Right lobe of liver (tissue), 6 donors: ENCODE measurements around the gene ECM2. TPM values are rescaled to one million over a fixed set of nuclear protein-coding genes. Genes with fewer than 3 reads are reported as not detected.

Experiments used
- ATAC-seq, 4 donors: fragments of 200-7000 bp; cut with Tn5 transposase; one replicate each; pipeline ENCODE4 v1.9.1; 2020; ENCODE audit warnings: mild to moderate bottlenecking in 4 of 4, moderate library complexity in 4 of 4
- DNase-seq, 3 donors: peaks; one replicate each; pipeline ENCODE4 v3.0.0-alpha.2; 2020
- H3K27ac ChIP-seq, 3 donors: fragments of 200-600 bp; one replicate each; pipeline ENCODE4 v1.8.0; 2022
- H3K27me3 ChIP-seq, 2 donors: fragments of 200-600 bp; one replicate each; pipeline ENCODE4 v1.8.0; 2022
- H3K36me3 ChIP-seq, 4 donors: fragments of 200-600 bp; sonication (generic) in 1 of 4; one replicate each; pipeline versions ENCODE4 v1.5.1 to v1.8.0; 2017 to 2022; ENCODE audit warnings: control low read depth in 1 of 4
- H3K4me1 ChIP-seq, 4 donors: fragments of 200-600 bp; sonication (generic) in 1 of 4; one replicate each; pipeline versions ENCODE4 v1.5.1 to v1.8.0; 2017 to 2022; ENCODE audit warnings: control low read depth in 1 of 4
- H3K4me3 ChIP-seq, 3 donors: fragments of 200-600 bp; one replicate each; pipeline ENCODE4 v1.8.0; 2022
- H3K9me3 ChIP-seq, 4 donors: fragments of 200-600 bp; sonication (generic) in 1 of 4; one replicate each; pipeline versions ENCODE4 v1.5.1 to v1.8.0; 2017 to 2022; ENCODE audit warnings: control low read depth in 1 of 4
- CTCF ChIP-seq, 4 donors: fragments of 200-600 bp in 3 of 4; fragments of 450-650 bp in 1 of 4; IDR thresholded peaks; one replicate each; pipeline versions ENCODE4 v1.5.1 to v1.8.0; 2016 to 2022; ENCODE audit warnings: antibody characterized with exemption in 4 of 4, mild to moderate bottlenecking in 2 of 4
- POLR2A ChIP-seq: fragments of 450-650 bp; IDR thresholded peaks from one replicate; pipeline ENCODE4 v1.6.1; 2017; ENCODE audit warnings: antibody characterized with exemption, mild to moderate bottlenecking
- WGBS: methylation state at CpG from one replicate; pipeline ENCODE4 v1.1.6; 2018; ENCODE audit warnings: low coverage, low lambda C conversion rate; ENCODE audit not compliant: insufficient coverage; ENCODE audit errors: missing lambda C conversion rate; 5-methylcytosine and 5-hydroxymethylcytosine counted together
- intact Hi-C, 2 donors: fragments of 100-400 bp; cut with DNase I; formaldehyde crosslinking; loops; one replicate each; pipeline versions ENCODE4 v1.11.2 to v1.14.1; 2022
- microRNA-seq, 2 donors: library from miRNA; unstranded; fragments of <30 nt; microRNA quantifications; one replicate each; pipeline ENCODE4, GENCODE V29; 2019 to 2020
- small RNA-seq, 2 experiments: library from RNA; depleted of rRNA; stranded (forward); fragments of <200 nt; gene quantifications; one replicate each; pipeline ENCODE3, GENCODE V24; 2016
- total RNA-seq, 6 experiments: library from RNA; depleted of rRNA in 2 of 6; stranded (reverse); fragments of >200 nt in 2 of 6; fragmentation: NEBNext Ultra II Directional in 3 of 6; extraction: Animal tissue kit (Norgen Biotek cat#: 25700) in 3 of 6; gene quantifications; one replicate each; pipeline versions ENCODE4 v1.1.0 to v1.2.4, GENCODE V29; 2016 to 2023
- donor health status: DM: no; HTN: yes; CAD: no.
- donor health status: DM: no; HTN: no; CAD: no.
- donor health status: DM: no; HTN: no; CAD: no.
- donor health status: DM: no; HTN: yes; CAD: no.
- donor health status: DM: no; HTN: yes; CAD: no.

ECM2 gene
- total RNA-seq, 6 experiments from 2014 or later = 19.0 to 27.1 (median 22.4) TPM

- no peaks in the 10 kb centered on the region for H3K27me3 ChIP-seq
- DNase-seq = no peak
- H3K4me3 ChIP-seq = no peak overlapping the region
- ATAC-seq = peak in 3 of 4 donors; percentile 16 to 43 (median 35)
- H3K36me3 ChIP-seq = no peaks in the 10 kb centered on the region
- WGBS = 83% methylated on average over 3 of the region's 3 CpGs
- no peak overlapping the region for H3K27ac ChIP-seq
- intact Hi-C loops = no loop called here
- peak in 2 of 4 donors; percentile 28 to 30 for TF ChIP-seq CTCF (IDR thresholded peaks at IDR 0.05)
- no peak for TF ChIP-seq POLR2A
- H3K4me1 ChIP-seq = no peaks in the 10 kb centered on the region
- no peaks in the 10 kb centered on the region for H3K9me3 ChIP-seq
These were observed 80.6 kb downstream of the ECM2 start for GRCh38 chr9:92455217-92455616.

GRCh38 chr9:92446536-92446935, 89.3 kb downstream of the ECM2 start:
- DNase-seq (no peak), ATAC-seq (no peak)
- Histone ChIP-seq H3K4me1 (no peaks in the 10 kb centered on the region), H3K27ac (no peak overlapping the region), H3K27me3 (no peaks in the 10 kb centered on the region), H3K4me3 (no peak overlapping the region), H3K9me3 (no peaks in the 10 kb centered on the region), H3K36me3 (no peaks in the 10 kb centered on the region)
- TF ChIP-seq POLR2A (no peak), CTCF (IDR thresholded peaks at IDR 0.05) (no peak)
- intact Hi-C loops = loop anchor here in 1 of 2 donors (10.0 kb wide), 1 partner anchor 302 kb away; no protein-coding TSS in a partner anchor

Small RNA genes lying within 50 kb of the gene (microRNA-seq; reads per million reads assigned to microRNA genes)
- 0 to 0.58 reads per million in 2 donors for gene MIR4670

Small RNA genes lying within 50 kb of the gene (small RNA-seq; reads per million reads assigned to genes)
- gene AL157827.1 = 0 reads per million in 2 experiments
- gene MIR4670 = 0 reads per million in 2 experiments

Other genes with a start within 250 kb of the ECM2 start
- 10 to 100 TPM; 31.8 to 64.9 (median 40.6) TPM for gene IARS1, start 242.3 kb downstream of the ECM2 start, total RNA-seq
- 10 to 100 TPM in 5 of 6 experiments, 1 to 10 TPM in 1; 8.9 to 25.9 (median 15.9) TPM for gene NOL8, start 210.6 kb downstream of the ECM2 start, total RNA-seq
- gene CENPP, start 210.0 kb downstream of the ECM2 start, total RNA-seq = 1 to 10 TPM; 1.0 to 3.7 (median 1.5) TPM
- gene OGN, start 131.4 kb downstream of the ECM2 start, total RNA-seq = 1 to 10 TPM in 1 of 6 experiments, under 1 TPM in 4, not detected in 1; 0.31 to 1.6 (median 0.43) TPM
- gene OMD, start 111.5 kb downstream of the ECM2 start, total RNA-seq = 1 to 10 TPM in 2 of 6 experiments, under 1 TPM in 3, not detected in 1; 0.11 to 2.0 (median 0.56) TPM
- 10 to 100 TPM in 3 of 6 experiments, 1 to 10 TPM in 3; 3.8 to 13.3 (median 10.4) TPM for gene ASPN, start 53.5 kb downstream of the ECM2 start, total RNA-seq
- 1 to 10 TPM; 2.4 to 4.9 (median 3.7) TPM for gene IPPK, start 134.1 kb upstream of the ECM2 start, total RNA-seq
- gene BICD2, start 228.8 kb upstream of the ECM2 start, total RNA-seq = 10 to 100 TPM in 3 of 6 experiments, 1 to 10 TPM in 3; 6.3 to 14.9 (median 9.8) TPM